ENCODE measurements around the gene BABAM2. TPM values are rescaled to one million over a fixed set of nuclear protein-coding genes. Genes with fewer than 3 reads are reported as not detected.
A peak's percentile ranks its signal among the peaks of the same experiment; 100 is the strongest.

Gene BABAM2
- total and polyA plus RNA-seq, 2 of the 4 experiments (the other 2 are of a cell fraction) = 20.9 to 23.1 TPM

DNA sequence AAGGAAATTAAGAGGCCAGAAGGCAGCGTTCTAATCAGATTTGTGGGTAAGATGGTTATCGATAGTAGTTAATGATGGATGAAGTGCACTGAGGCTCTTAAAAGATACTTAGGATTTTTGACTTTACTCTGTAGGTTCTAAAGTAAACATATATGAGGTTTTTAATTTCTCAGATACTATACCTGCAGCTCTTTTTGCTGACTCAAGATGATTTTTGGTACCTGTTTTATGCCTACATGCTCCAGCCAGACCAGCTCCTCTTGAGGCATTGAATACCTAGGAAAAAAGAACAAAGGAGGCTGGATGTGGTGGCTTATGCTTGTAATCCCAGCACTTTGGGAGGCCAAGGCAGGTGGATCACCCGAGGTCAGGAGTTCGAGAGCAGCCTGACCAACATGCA is 260.5 kb downstream of the BABAM2 start:
- BruUV-seq (replicated peaks) = no TSS peak
- no CpG with 5 or more reads among the region's 4 CpGs for WGBS, 2 experiments (ENCODE audit: extremely low coverage in 2 of 2, insufficient read length in 1 of 2)
- no peak overlapping the region for H3K14ac ChIP-seq (replicated peaks; ENCODE audit: low read depth, low read length)
- DNase-seq (no peak), ATAC-seq (ENCODE audit: low read depth) (no peak)
- no peak overlapping the region for H2BK15ac ChIP-seq (ENCODE audit: low read depth, low read length)
- H2AK9ac ChIP-seq (replicated peaks; ENCODE audit: low read depth, low read length, poor library complexity) = no peak overlapping the region
- H3K4me1 ChIP-seq (ENCODE audit: control insufficient read depth, insufficient read depth, low read length) = peaks cover 3% of the 10 kb centered on the region; the same call in 1 of the 2 replicates
- no peak overlapping the region for H3K4me2 ChIP-seq (ENCODE audit: low read depth, low read length)
- no peak overlapping the region for H4K8ac ChIP-seq (ENCODE audit: low read depth in 2 of 2, low read length in 2 of 2)
- in situ Hi-C loops (cut with MboI; ENCODE audit: low sequenced_read_pairs) (no loop called here), dilution Hi-C loops (cut with HindIII; ENCODE audit: low sequenced_read_pairs, unreplicated experiment) (no loop called here), intact Hi-C loops (cut with micrococcal nuclease) (no loop called here)
- no peak overlapping the region for H3K18ac ChIP-seq (ENCODE audit: low read depth, low read length)
- peaks cover 5% of the 10 kb centered on the region for H3K9me3 ChIP-seq (ENCODE audit: control insufficient read depth, insufficient read depth, low read length)
- ChIA-PET CTCF (interaction anchor here (0.7 kb wide), 1 partner anchor 592 kb away, joined by 3 read pairs; no protein-coding TSS in a partner anchor), POLR2A (ENCODE audit: unreplicated experiment) (no interaction called here)
- no peak overlapping the region for H2BK120ac ChIP-seq (ENCODE audit: low read depth, low read length)
- H2BK20ac ChIP-seq (ENCODE audit: low read depth, low read length) = no peak overlapping the region
- no peak overlapping the region for H3K4me3 ChIP-seq (ENCODE audit: insufficient read depth, low read depth, low read length)
- TF ChIP-seq MAFK (IDR thresholded peaks at IDR 0.05; ENCODE audit: low read depth, low read length) (peak; percentile 61), MXI1 (IDR thresholded peaks at IDR 0.05; ENCODE audit: borderline replicate concordance, low read depth, low read length) (no peak)
- no peak overlapping the region for H3K23ac ChIP-seq (ENCODE audit: low read depth, low read length)
- no peak overlapping the region for H4K91ac ChIP-seq (ENCODE audit: insufficient read depth, low read depth, low read length)
- no peak overlapping the region for H3K9ac ChIP-seq (ENCODE audit: low read depth, low read length)
- H3K36me3 ChIP-seq (ENCODE audit: control insufficient read depth, insufficient read depth, low read length) = no peaks in the 10 kb centered on the region
- no peak overlapping the region for H2BK5ac ChIP-seq (ENCODE audit: low read depth, low read length, poor library complexity, severe bottlenecking)
- no peak overlapping the region for H3K4ac ChIP-seq (ENCODE audit: low read depth, low read length)
- no peaks in the 10 kb centered on the region; a peak in 1 of 4 replicates for H3K79me1 ChIP-seq (ENCODE audit: low read depth in 1 of 2, low read length in 2 of 2)
- H4K20me1 ChIP-seq (ENCODE audit: insufficient read depth, low read length) = no peaks in the 10 kb centered on the region
- no peaks in the 10 kb centered on the region; the same call in 1 of the 2 replicates for H3K9me1 ChIP-seq (ENCODE audit: insufficient read depth, low read length)
- H3K56ac ChIP-seq (ENCODE audit: extremely low read depth, insufficient read depth, low read length) = no peak overlapping the region
- no peak overlapping the region for H2AK5ac ChIP-seq (ENCODE audit: low read depth, low read length)
- no peak overlapping the region for H2AFZ ChIP-seq (replicated peaks; ENCODE audit: low read length, poor library complexity)
- H3K27me3 ChIP-seq (ENCODE audit: control insufficient read depth, insufficient read depth, low read length) = no peaks in the 10 kb centered on the region
- H4K5ac ChIP-seq (ENCODE audit: low read depth, low read length) = no peak overlapping the region
- H3K27ac ChIP-seq (ENCODE audit: insufficient read depth, low read length) = no peak overlapping the region
